HepG2 (cell line): ENCODE data around the gene RAB28. TPM values are rescaled to one million over a fixed set of nuclear protein-coding genes. Genes with fewer than 3 reads are reported as not detected.

Experiments used
- ATAC-seq: fragments of 200-7000 bp; cut with Tn5 transposase; 3 replicates; pipeline ENCODE4 v1.9.1; 2020; ENCODE audit warnings: mild to moderate bottlenecking, moderate library complexity
- BruUV-seq: library from RNA; stranded (reverse); fragments of 400-500 nt; replicated peaks from 2 replicates; lab custom pipeline; 2021; lab: Mats Ljungman, UMichigan
- CTCF ChIA-PET: fragments of 300-600 bp; formaldehyde crosslinking; extraction: SDS; loops from one replicate; lab custom pipeline; 2021; ENCODE audit warnings: low total read pairs, inconsistent platforms, low intra/inter-chr PET ratio; lab: Yijun Ruan, JAX
- POLR2A ChIA-PET: fragments of 350-600 bp; sonication (Branson Sonifier 250); formaldehyde crosslinking; loops from one replicate; lab custom pipeline; 2020; ENCODE audit warnings: antibody characterized with exemption, inconsistent platforms; lab: Yijun Ruan, JAX
- DNase-seq: peaks from one replicate; pipeline ENCODE4 v3.0.0-alpha.2; 2015; ENCODE audit warnings: low spot score
- FAIRE-seq: peaks from 3 replicates; lab custom pipeline; 2011; peaks lifted over from hg19 to GRCh38; lab: Jason Lieb, UNC
- H2AFZ ChIP-seq: one replicate; pipeline ENCODE4 v1.6.1; 2011; ENCODE audit warnings: low read length, inconsistent platforms
- H3K27ac ChIP-seq: fragments of 300-600 bp; 3 replicates; pipeline ENCODE4 v1.8.0; 2011; ENCODE audit warnings: mixed run types, mild to moderate bottlenecking, mixed read lengths, low read length, inconsistent platforms; ENCODE audit not compliant: insufficient read depth; ENCODE audit errors: extremely low read length
- H3K27me3 ChIP-seq, 2 experiments: fragments of 200-600 bp in 1 of 2; 2 replicates in 1 of 2; 3 replicates in 1 of 2; pipeline versions ENCODE4 v1.6.0 to v1.8.0; 2011; ENCODE audit warnings: low read length in 2 of 2, mild to moderate bottlenecking in 2 of 2, moderate library complexity in 2 of 2, inconsistent platforms in 1 of 2; ENCODE audit not compliant: insufficient read depth in 2 of 2, control insufficient read depth in 1 of 2
- H3K36me3 ChIP-seq, 2 experiments: fragments of 200-600 bp in 1 of 2; replicated peaks in 1 of 2; 2 replicates in 1 of 2; 3 replicates in 1 of 2; pipeline versions ENCODE4 v1.5.1 to v1.8.0; 2011; ENCODE audit warnings: low read length in 2 of 2, inconsistent platforms in 1 of 2; ENCODE audit not compliant: insufficient read depth in 2 of 2, control insufficient read depth in 1 of 2
- H3K4me1 ChIP-seq: 2 replicates; pipeline ENCODE4 v1.5.1; 2012; ENCODE audit warnings: low read length, inconsistent platforms; ENCODE audit not compliant: insufficient read depth
- H3K4me2 ChIP-seq: 2 replicates; pipeline ENCODE4 v1.6.0; 2011; ENCODE audit warnings: low read depth, low read length, inconsistent platforms
- H3K4me3 ChIP-seq, 3 experiments: fragments of 200-600 bp in 1 of 3; sonication (generic), shearing (Covaris generic) in 1 of 3; replicated peaks in 1 of 3; 2 replicates each; pipeline ENCODE4 v1.5.1; 2011 to 2016; ENCODE audit warnings: low read length in 3 of 3, inconsistent platforms in 2 of 3, low read depth in 2 of 3, mild to moderate bottlenecking in 2 of 3, control low read depth in 1 of 3, mixed read lengths in 1 of 3; ENCODE audit not compliant: insufficient read depth in 1 of 3
- H3K79me2 ChIP-seq: one replicate; pipeline ENCODE4 v1.6.1; 2011; ENCODE audit warnings: low read length, inconsistent platforms; ENCODE audit not compliant: insufficient read depth
- H3K9ac ChIP-seq: 2 replicates; pipeline ENCODE4 v1.6.0; 2011; ENCODE audit warnings: mild to moderate bottlenecking, low read depth, low read length, inconsistent platforms; ENCODE audit not compliant: insufficient read depth
- H3K9me3 ChIP-seq: 2 replicates; pipeline ENCODE4 v1.5.1; 2012; ENCODE audit warnings: mild to moderate bottlenecking, low read length
- H4K20me1 ChIP-seq: 2 replicates; pipeline ENCODE4 v1.6.0; 2011; ENCODE audit warnings: inconsistent platforms, mild to moderate bottlenecking, low read length, moderate library complexity; ENCODE audit not compliant: insufficient read depth
- NCOA1 ChIP-seq: sonication (generic); formaldehyde crosslinking; IDR thresholded peaks from 2 replicates; pipeline ENCODE4 v1.9.0; 2021; ENCODE audit warnings: missing genetic modification reagents
- NR2F6 ChIP-seq, 2 experiments: IDR thresholded peaks; 2 replicates each; pipeline ENCODE4 v1.6.1; 2016; ENCODE audit warnings: antibody characterized with exemption in 1 of 2, mild to moderate bottlenecking in 1 of 2
- TBX2 ChIP-seq: sonication (generic); formaldehyde crosslinking; IDR thresholded peaks from 2 replicates; pipeline ENCODE4 v1.5.0; 2020; ENCODE audit warnings: missing genetic modification reagents, mild to moderate bottlenecking, borderline replicate concordance
- TBX3 ChIP-seq: fragments of 450-650 bp; IDR thresholded peaks from 2 replicates; pipeline ENCODE4 v1.6.1; 2017; ENCODE audit warnings: antibody characterized with exemption, mild to moderate bottlenecking, inconsistent platforms, borderline replicate concordance
- ZNF207 ChIP-seq: fragments of 450-650 bp; IDR thresholded peaks from 2 replicates; pipeline ENCODE4 v1.6.1; 2016; ENCODE audit warnings: antibody characterized with exemption, borderline replicate concordance
- ZNF235 ChIP-seq: sonication (generic); formaldehyde crosslinking; IDR thresholded peaks from 2 replicates; pipeline ENCODE4 v1.8.1; 2023; ENCODE audit warnings: mild to moderate bottlenecking, missing genetic modification reagents, borderline replicate concordance
- ZNF251 ChIP-seq: sonication (generic); formaldehyde crosslinking; IDR thresholded peaks from 2 replicates; pipeline ENCODE4 v1.9.0; 2021; ENCODE audit warnings: mild to moderate bottlenecking, missing genetic modification reagents
- WGBS: methylation state at CpG from one replicate; pipeline ENCODE4 v1.1.6; 2017; ENCODE audit warnings: low lambda C conversion rate; 5-methylcytosine and 5-hydroxymethylcytosine counted together
- in situ Hi-C: cut with HindIII; loops from 2 replicates; pipeline ENCODE4 v1.10.0; 2017; ENCODE audit warnings: low pct_unique_long_range_greater_than_20kb; ENCODE audit not compliant: extremely low pct_ligation_motif_present
- intact Hi-C: fragments of 100-400 bp; cut with micrococcal nuclease; formaldehyde crosslinking; loops from one replicate; pipeline ENCODE4 v1.10.0; 2022; ENCODE audit not compliant: unreplicated experiment
- polyA plus RNA-seq, 8 experiments: library from polyadenylated mRNA; depleted of rRNA in 3 of 8; stranded (reverse) in 7 of 8; unstranded in 1 of 8; fragments of >200 nt; fragmentation: Illumina TruSeq in 4 of 8; extraction: Trizol in 4 of 8; gene quantifications; 2 replicates each; pipeline versions ENCODE4 v1.2.1 to v1.2.3, GENCODE V29; 2011 to 2016; ENCODE audit warnings: low read depth in 4 of 8, missing spikeins in 1 of 8, mixed read lengths in 1 of 8; ENCODE audit not compliant: insufficient read depth in 1 of 8
- total RNA-seq, 5 experiments: library from RNA; depleted of rRNA; stranded (reverse); fragments of >200 nt; fragmentation: Illumina TruSeq; extraction: Trizol; gene quantifications; 2 replicates each; pipeline ENCODE4 v1.2.3, GENCODE V29; 2016; ENCODE audit warnings: low read depth in 1 of 5
- TF ChIP-seq, protein P1 (sequence below): sonication (generic); formaldehyde crosslinking; IDR thresholded peaks from 2 replicates; pipeline ENCODE4 v1.4.0; 2020; ENCODE audit warnings: missing genetic modification reagents
- TF ChIP-seq, protein P2 (sequence below): IDR thresholded peaks from 2 replicates; pipeline ENCODE4 v1.4.0; 2020; ENCODE audit warnings: mild to moderate bottlenecking, missing genetic modification reagents
- TF ChIP-seq, protein P3 (sequence below): sonication (generic); formaldehyde crosslinking; IDR thresholded peaks from 2 replicates; pipeline ENCODE4 v1.8.0; 2022; ENCODE audit warnings: mild to moderate bottlenecking, missing genetic modification reagents, moderate library complexity
- TF ChIP-seq, protein P4 (sequence below): conservative IDR thresholded peaks from 2 replicates; pipeline ENCODE4 v1.6.1; 2018; ENCODE audit warnings: missing genetic modification reagents

RAB28 gene
- total and polyA plus RNA-seq, 2 of the 13 experiments (the other 11 are each of a cell fraction or from before 2014, with no cell fraction given) = 11.8 to 18.2 TPM

DNA sequence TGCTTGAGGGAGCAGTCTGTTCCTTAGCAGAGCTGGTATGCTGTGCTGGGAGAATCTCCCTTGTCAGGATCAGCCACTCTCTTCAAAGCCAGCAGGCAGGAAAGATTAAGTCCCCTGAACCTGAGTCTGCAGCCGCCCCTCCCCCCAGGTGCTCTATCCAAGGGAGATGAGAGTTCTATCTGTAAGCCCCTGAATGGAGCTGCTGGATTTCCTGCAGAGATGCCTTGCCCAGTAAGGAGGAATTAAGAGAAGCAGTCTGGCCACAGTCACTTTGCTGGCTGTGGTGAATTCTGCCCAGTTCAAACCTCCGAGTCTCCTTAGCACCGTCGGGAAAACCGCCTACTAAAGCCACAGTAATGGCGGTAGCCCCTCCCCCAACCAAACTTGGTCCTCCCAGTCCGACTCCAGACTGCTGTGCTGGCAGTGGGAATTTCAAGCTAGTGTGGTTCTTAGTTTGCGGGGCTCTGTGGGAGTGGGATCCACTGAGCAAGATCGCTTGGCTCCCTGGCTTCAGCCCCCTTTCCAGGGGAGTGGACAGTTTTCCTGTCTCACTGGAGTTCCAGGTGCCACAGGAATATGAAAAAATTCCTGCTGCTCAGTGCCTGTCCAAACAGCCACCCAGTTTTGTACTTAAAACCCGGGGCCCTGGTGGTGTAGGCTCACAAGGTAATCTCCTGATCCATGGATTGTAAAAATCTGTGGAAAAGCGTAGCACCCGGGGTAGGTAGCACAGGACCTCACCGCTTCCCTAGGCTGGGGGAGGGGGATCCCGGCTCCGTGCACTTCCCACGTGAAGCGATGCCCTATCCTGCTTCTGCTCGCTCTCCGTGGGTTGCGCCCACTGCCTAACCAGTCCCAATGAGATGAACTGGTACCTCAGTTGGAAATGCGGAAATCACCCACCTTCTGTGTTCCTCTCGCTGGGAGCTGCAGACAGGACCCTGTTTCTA, 38.0 kb downstream of the RAB28 start:
- intact Hi-C loops (no loop called here), in situ Hi-C loops (no loop called here)
- H3K36me3 ChIP-seq = no peaks in the 10 kb centered on the region; a peak in 1 of 5 replicates
- ATAC-seq (no peak), FAIRE-seq (no peak), DNase-seq (no peak)
- no TSS peak for BruUV-seq
- no peak overlapping the region for H3K4me3 ChIP-seq
- no peak overlapping the region for H2AFZ ChIP-seq
- H3K79me2 ChIP-seq = no peaks in the 10 kb centered on the region
- no peaks in the 10 kb centered on the region for H4K20me1 ChIP-seq
- no peak overlapping the region for H3K4me2 ChIP-seq
- no peaks in the 10 kb centered on the region for H3K4me1 ChIP-seq
- H3K9me3 ChIP-seq = no peaks in the 10 kb centered on the region
- no peaks in the 10 kb centered on the region for H3K27me3 ChIP-seq
- WGBS = 97% methylated on average over 18 of the region's 22 CpGs
- TF ChIP-seq, protein P1, sequence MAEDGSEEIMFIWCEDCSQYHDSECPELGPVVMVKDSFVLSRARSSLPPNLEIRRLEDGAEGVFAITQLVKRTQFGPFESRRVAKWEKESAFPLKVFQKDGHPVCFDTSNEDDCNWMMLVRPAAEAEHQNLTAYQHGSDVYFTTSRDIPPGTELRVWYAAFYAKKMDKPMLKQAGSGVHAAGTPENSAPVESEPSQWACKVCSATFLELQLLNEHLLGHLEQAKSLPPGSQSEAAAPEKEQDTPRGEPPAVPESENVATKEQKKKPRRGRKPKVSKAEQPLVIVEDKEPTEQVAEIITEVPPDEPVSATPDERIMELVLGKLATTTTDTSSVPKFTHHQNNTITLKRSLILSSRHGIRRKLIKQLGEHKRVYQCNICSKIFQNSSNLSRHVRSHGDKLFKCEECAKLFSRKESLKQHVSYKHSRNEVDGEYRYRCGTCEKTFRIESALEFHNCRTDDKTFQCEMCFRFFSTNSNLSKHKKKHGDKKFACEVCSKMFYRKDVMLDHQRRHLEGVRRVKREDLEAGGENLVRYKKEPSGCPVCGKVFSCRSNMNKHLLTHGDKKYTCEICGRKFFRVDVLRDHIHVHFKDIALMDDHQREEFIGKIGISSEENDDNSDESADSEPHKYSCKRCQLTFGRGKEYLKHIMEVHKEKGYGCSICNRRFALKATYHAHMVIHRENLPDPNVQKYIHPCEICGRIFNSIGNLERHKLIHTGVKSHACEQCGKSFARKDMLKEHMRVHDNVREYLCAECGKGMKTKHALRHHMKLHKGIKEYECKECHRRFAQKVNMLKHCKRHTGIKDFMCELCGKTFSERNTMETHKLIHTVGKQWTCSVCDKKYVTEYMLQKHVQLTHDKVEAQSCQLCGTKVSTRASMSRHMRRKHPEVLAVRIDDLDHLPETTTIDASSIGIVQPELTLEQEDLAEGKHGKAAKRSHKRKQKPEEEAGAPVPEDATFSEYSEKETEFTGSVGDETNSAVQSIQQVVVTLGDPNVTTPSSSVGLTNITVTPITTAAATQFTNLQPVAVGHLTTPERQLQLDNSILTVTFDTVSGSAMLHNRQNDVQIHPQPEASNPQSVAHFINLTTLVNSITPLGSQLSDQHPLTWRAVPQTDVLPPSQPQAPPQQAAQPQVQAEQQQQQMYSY = no peak
- TF ChIP-seq, protein P2, sequence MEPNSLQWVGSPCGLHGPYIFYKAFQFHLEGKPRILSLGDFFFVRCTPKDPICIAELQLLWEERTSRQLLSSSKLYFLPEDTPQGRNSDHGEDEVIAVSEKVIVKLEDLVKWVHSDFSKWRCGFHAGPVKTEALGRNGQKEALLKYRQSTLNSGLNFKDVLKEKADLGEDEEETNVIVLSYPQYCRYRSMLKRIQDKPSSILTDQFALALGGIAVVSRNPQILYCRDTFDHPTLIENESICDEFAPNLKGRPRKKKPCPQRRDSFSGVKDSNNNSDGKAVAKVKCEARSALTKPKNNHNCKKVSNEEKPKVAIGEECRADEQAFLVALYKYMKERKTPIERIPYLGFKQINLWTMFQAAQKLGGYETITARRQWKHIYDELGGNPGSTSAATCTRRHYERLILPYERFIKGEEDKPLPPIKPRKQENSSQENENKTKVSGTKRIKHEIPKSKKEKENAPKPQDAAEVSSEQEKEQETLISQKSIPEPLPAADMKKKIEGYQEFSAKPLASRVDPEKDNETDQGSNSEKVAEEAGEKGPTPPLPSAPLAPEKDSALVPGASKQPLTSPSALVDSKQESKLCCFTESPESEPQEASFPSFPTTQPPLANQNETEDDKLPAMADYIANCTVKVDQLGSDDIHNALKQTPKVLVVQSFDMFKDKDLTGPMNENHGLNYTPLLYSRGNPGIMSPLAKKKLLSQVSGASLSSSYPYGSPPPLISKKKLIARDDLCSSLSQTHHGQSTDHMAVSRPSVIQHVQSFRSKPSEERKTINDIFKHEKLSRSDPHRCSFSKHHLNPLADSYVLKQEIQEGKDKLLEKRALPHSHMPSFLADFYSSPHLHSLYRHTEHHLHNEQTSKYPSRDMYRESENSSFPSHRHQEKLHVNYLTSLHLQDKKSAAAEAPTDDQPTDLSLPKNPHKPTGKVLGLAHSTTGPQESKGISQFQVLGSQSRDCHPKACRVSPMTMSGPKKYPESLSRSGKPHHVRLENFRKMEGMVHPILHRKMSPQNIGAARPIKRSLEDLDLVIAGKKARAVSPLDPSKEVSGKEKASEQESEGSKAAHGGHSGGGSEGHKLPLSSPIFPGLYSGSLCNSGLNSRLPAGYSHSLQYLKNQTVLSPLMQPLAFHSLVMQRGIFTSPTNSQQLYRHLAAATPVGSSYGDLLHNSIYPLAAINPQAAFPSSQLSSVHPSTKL (CRISPR knock-in tag) = no peak
- TF ChIP-seq NR2F6 (IDR thresholded peaks at IDR 0.05) = no peak
- no peak for TF ChIP-seq NR2F6 (CRISPR knock-in tag; IDR thresholded peaks at IDR 0.05)
- no peak for TF ChIP-seq TBX2
- TF ChIP-seq ZNF251 (CRISPR knock-in tag) = no peak
- TF ChIP-seq ZNF207 = no peak
- TF ChIP-seq, protein P3, sequence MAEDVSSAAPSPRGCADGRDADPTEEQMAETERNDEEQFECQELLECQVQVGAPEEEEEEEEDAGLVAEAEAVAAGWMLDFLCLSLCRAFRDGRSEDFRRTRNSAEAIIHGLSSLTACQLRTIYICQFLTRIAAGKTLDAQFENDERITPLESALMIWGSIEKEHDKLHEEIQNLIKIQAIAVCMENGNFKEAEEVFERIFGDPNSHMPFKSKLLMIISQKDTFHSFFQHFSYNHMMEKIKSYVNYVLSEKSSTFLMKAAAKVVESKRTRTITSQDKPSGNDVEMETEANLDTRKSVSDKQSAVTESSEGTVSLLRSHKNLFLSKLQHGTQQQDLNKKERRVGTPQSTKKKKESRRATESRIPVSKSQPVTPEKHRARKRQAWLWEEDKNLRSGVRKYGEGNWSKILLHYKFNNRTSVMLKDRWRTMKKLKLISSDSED = no peak
- TF ChIP-seq NCOA1 (CRISPR knock-in tag) = no peak
- no peak for TF ChIP-seq ZNF235 (CRISPR knock-in tag)
- TF ChIP-seq, protein P4, sequence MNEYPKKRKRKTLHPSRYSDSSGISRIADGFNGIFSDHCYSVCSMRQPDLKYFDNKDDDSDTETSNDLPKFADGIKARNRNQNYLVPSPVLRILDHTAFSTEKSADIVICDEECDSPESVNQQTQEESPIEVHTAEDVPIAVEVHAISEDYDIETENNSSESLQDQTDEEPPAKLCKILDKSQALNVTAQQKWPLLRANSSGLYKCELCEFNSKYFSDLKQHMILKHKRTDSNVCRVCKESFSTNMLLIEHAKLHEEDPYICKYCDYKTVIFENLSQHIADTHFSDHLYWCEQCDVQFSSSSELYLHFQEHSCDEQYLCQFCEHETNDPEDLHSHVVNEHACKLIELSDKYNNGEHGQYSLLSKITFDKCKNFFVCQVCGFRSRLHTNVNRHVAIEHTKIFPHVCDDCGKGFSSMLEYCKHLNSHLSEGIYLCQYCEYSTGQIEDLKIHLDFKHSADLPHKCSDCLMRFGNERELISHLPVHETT = no peak
- no peak for TF ChIP-seq TBX3
- CTCF ChIA-PET = no interaction called here
- no peak overlapping the region for H3K9ac ChIP-seq
- POLR2A ChIA-PET = no interaction called here
- H3K27ac ChIP-seq = no peak overlapping the region
